Heart left ventricle (tissue), 16 donors: Measurements from ENCODE around the gene SLC6A9. TPM values are rescaled to one million over a fixed set of nuclear protein-coding genes. Genes with fewer than 3 reads are reported as not detected.

Experiments
- ATAC-seq, 4 donors: fragments of 200-7000 bp; cut with Tn5 transposase; one replicate each; pipeline ENCODE4 v1.9.1; 2020 to 2022; ENCODE audit warnings: moderate library complexity in 4 of 4, mild to moderate bottlenecking in 3 of 4, moderate number of reproducible peaks in 1 of 4
- DNase-seq, 5 donors: peaks; one replicate each; pipeline ENCODE4 v3.0.0-alpha.2; 2020
- H3K27ac ChIP-seq, 12 donors: fragments of 200-600 bp; sonication (generic) in 4 of 12; one replicate each; pipeline versions ENCODE4 v1.5.0 to v1.8.0; 2016 to 2022; ENCODE audit warnings: mild to moderate bottlenecking in 2 of 12
- H3K27me3 ChIP-seq, 9 donors: fragments of 200-600 bp; sonication (generic) in 2 of 9; one replicate each; pipeline versions ENCODE4 v1.5.1 to v1.8.0; 2016 to 2022; ENCODE audit warnings: mild to moderate bottlenecking in 3 of 9
- H3K36me3 ChIP-seq, 9 donors: fragments of 200-600 bp; sonication (generic) in 2 of 9; one replicate each; pipeline versions ENCODE4 v1.5.0 to v1.8.0; 2018 to 2022; ENCODE audit warnings: mild to moderate bottlenecking in 2 of 9
- H3K4me1 ChIP-seq, 12 donors: fragments of 200-600 bp; sonication (generic) in 4 of 12; one replicate each; pipeline versions ENCODE4 v1.5.0 to v1.8.0; 2016 to 2022; ENCODE audit warnings: mild to moderate bottlenecking in 3 of 12
- H3K4me3 ChIP-seq, 12 donors: fragments of 200-600 bp; sonication (generic) in 4 of 12; one replicate each; pipeline versions ENCODE4 v1.5.0 to v1.8.0; 2017 to 2022; ENCODE audit warnings: mild to moderate bottlenecking in 9 of 12, moderate library complexity in 4 of 12
- H3K9me3 ChIP-seq, 12 donors: fragments of 200-600 bp; sonication (generic) in 4 of 12; one replicate each; pipeline versions ENCODE4 v1.5.0 to v1.8.0; 2016 to 2022; ENCODE audit warnings: mild to moderate bottlenecking in 1 of 12
- POLR2A ChIP-seq, 2 donors: fragments of 450-650 bp; IDR thresholded peaks; one replicate each; pipeline ENCODE4 v1.6.1; 2017; ENCODE audit warnings: antibody characterized with exemption in 2 of 2, mild to moderate bottlenecking in 2 of 2, moderate library complexity in 2 of 2
- WGBS, 4 donors: extraction: QIAGEN DNeasy Blood & Tissue Kit in 2 of 4; methylation state at CpG; one replicate each; pipeline versions ENCODE4 v1.1.5 to v1.1.7; 2013 to 2018; 5-methylcytosine and 5-hydroxymethylcytosine counted together
- intact Hi-C, 10 donors: fragments of 100-400 bp; cut with DNase I; formaldehyde crosslinking; loops; one replicate each; pipeline versions ENCODE4 v1.11.1 to v1.14.2; 2022
- polyA plus RNA-seq, 2 donors: library from polyadenylated mRNA; stranded (reverse); fragments of 200-250 nt; gene quantifications; one replicate each; pipeline ENCODE4 v1.2.3, GENCODE V29; 2013
- total RNA-seq, 9 donors: library from RNA; depleted of rRNA in 2 of 9; stranded (reverse); fragments of >200 nt in 2 of 9; fragmentation: NEBNext Ultra II Directional in 3 of 9; extraction: Animal tissue kit (Norgen Biotek cat#: 25700) in 3 of 9; gene quantifications; one replicate each; pipeline versions ENCODE4 v1.1.0 to v1.2.4, GENCODE V29; 2016 to 2023
- TF ChIP-seq, protein P1 (sequence below), 12 donors: fragments of 200-600 bp; sonication (generic) in 4 of 12; IDR thresholded peaks; one replicate each; pipeline versions ENCODE4 v1.5.0 to v1.8.0; 2018 to 2022; ENCODE audit warnings: antibody characterized with exemption in 12 of 12, mild to moderate bottlenecking in 5 of 12
- donor health status: ischemic (EF 13 %, LVEDD 7.1; RV severe dilation, severe dysfunction).
- donor health status: healthy with polysubstance abuse.
- donor health status: DM: no; HTN: yes; CAD: no.
- donor health status: DM: no; HTN: no; CAD: no.
- donor health status: ischemic (EF 25% LVEDD 6.9; RV normal size, moderate dysfunction).
- donor health status: ischemic (EF 25% LVEDD 5.7; RV mildly dilated, moderate dysfunction).
- donor health status: healthy.
- donor health status: DM: yes; HTN: yes; CAD: no.
- donor health status: ischemic (EF 35%, LVEDD 5.7; RV mildly dilated, moderate dysfunction).
- donor health status: nonischemic (EF 11% LVEDD 7.7; RV severe dilation, severe dysfunction).
- donor health status: DM: yes; HTN: yes; CAD: no.
- donor health status: PGD.
- donor health status: ischemic (EF 29% LVEDD 5.4; RV normal size, mild dysfunction).
- donor health status: nonischemic (EF 23%, LVEDD 6.1; RV moderate dilation, normal function).

Gene SLC6A9
- total and polyA plus RNA-seq, 11 donors, result 0.61 to 2.4 (median 1.1) TPM

DNA sequence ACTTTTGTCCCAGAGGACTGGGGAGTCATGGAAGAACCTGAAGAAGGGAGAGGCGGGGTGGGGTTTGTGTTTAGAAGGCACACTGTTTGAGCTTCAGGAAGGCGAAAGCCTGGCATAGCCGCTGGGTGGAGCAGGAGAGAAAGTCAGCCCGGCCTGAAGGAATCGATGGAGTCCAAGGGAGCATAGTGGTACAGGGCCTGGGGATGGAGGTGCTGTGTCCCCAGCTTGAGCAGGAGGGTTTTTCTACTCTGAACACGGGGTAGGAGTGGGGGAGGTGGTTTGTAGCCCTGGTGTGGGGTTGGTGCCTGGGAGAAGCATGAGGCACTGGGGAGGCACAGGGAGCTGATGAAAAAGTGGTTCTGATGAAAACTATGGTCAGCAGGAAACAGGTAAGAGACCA is 44.5 kb downstream of the SLC6A9 start:
- TF ChIP-seq, protein P1, sequence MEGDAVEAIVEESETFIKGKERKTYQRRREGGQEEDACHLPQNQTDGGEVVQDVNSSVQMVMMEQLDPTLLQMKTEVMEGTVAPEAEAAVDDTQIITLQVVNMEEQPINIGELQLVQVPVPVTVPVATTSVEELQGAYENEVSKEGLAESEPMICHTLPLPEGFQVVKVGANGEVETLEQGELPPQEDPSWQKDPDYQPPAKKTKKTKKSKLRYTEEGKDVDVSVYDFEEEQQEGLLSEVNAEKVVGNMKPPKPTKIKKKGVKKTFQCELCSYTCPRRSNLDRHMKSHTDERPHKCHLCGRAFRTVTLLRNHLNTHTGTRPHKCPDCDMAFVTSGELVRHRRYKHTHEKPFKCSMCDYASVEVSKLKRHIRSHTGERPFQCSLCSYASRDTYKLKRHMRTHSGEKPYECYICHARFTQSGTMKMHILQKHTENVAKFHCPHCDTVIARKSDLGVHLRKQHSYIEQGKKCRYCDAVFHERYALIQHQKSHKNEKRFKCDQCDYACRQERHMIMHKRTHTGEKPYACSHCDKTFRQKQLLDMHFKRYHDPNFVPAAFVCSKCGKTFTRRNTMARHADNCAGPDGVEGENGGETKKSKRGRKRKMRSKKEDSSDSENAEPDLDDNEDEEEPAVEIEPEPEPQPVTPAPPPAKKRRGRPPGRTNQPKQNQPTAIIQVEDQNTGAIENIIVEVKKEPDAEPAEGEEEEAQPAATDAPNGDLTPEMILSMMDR (IDR thresholded peaks at IDR 0.05), result no peak
- no peak for TF ChIP-seq POLR2A (IDR thresholded peaks at IDR 0.05)
- Histone ChIP-seq H3K9me3 (no peaks in the 10 kb centered on the region), H3K27me3 (no peaks in the 10 kb centered on the region), H3K4me1 (peaks cover 0 to 10% (median 7%) of the 10 kb centered on the region in 12 donors), H3K27ac (no peak overlapping the region), H3K36me3 (peaks cover 0 to 12% (median 4%) of the 10 kb centered on the region in 9 donors), H3K4me3 (no peak overlapping the region)
- WGBS, 4 donors, result 80 to 87% (median 82%) methylated on average over 6 of the region's 6 CpGs
- intact Hi-C loops, result no loop called here
- ATAC-seq (no peak), DNase-seq (no peak)

DNA sequence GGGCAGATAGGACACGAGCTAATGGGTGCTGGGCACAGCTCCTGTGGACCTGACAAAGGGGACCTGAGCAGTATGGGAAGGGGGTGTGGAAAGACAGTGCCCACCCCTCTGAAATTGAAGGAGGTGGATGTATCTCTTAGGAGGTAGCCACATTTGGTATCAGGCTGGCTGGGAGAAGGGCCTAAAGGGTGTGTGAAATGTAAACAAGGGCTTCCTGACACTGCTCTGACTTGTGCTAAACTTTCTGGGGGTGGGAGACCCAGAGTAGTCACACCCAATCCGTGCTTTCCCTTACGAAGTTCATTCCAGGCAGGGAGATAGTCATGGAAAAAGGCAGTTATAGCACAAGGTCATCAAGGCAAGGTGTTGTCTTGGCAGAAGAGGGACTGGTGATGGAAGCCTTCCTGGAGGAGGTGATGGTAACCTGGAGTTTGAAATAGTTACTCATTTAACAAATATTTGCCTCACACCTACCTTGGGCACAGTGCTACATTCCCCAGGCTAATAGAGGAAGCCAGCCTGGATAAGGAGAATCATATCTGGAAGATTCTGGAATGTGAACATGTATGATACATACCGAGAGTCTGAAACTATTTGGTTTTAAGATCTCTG is 45.2 kb downstream of the SLC6A9 start:
- no peak for DNase-seq
- peaks cover 0 to 8% (median 7%) of the 10 kb centered on the region in 12 donors for H3K4me1 ChIP-seq
- peaks cover 0 to 17% (median 4%) of the 10 kb centered on the region in 9 donors for H3K36me3 ChIP-seq
- H3K27ac ChIP-seq, result no peak overlapping the region
- ATAC-seq, result no peak
- TF ChIP-seq POLR2A (IDR thresholded peaks at IDR 0.05), result no peak
- TF ChIP-seq, protein P1 (IDR thresholded peaks at IDR 0.05), result no peak
- H3K27me3 ChIP-seq, result no peaks in the 10 kb centered on the region
- intact Hi-C loops, result no loop called here
- 80 to 91% (median 84%) methylated on average over 4 of the region's 4 CpGs for WGBS, 4 donors
- no peaks in the 10 kb centered on the region for H3K9me3 ChIP-seq
- H3K4me3 ChIP-seq, result no peak overlapping the region

DNA sequence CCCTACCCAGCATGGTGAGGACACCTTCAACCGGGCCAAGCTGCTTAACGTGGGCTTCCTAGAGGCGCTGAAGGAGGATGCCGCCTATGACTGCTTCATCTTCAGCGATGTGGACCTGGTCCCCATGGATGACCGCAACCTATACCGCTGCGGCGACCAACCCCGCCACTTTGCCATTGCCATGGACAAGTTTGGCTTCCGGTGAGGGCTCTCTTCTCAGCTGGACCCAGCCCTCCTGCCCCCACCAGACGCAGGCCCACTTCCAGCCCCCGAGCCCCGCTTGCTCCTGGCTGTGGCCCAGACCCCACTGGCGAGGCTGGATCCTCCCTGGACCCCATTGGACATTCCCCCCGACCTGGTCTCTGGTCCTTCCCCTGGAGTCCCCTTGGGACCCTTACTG is 46.4 kb downstream of the SLC6A9 start:
- no peak overlapping the region for H3K27ac ChIP-seq
- no peak overlapping the region for H3K4me3 ChIP-seq
- H3K36me3 ChIP-seq, result peaks cover 0 to 17% (median 4%) of the 10 kb centered on the region in 9 donors
- ATAC-seq (no peak), DNase-seq (no peak)
- TF ChIP-seq, protein P1 (IDR thresholded peaks at IDR 0.05), result no peak
- TF ChIP-seq POLR2A (IDR thresholded peaks at IDR 0.05), result no peak
- 95 to 97% (median 96%) methylated on average over 10 to 16 of the region's 16 CpGs for WGBS, 4 donors
- H3K4me1 ChIP-seq, result peaks cover 0 to 10% (median 6%) of the 10 kb centered on the region in 12 donors
- H3K9me3 ChIP-seq, result no peaks in the 10 kb centered on the region
- intact Hi-C loops, result no loop called here
- no peaks in the 10 kb centered on the region for H3K27me3 ChIP-seq

DNA sequence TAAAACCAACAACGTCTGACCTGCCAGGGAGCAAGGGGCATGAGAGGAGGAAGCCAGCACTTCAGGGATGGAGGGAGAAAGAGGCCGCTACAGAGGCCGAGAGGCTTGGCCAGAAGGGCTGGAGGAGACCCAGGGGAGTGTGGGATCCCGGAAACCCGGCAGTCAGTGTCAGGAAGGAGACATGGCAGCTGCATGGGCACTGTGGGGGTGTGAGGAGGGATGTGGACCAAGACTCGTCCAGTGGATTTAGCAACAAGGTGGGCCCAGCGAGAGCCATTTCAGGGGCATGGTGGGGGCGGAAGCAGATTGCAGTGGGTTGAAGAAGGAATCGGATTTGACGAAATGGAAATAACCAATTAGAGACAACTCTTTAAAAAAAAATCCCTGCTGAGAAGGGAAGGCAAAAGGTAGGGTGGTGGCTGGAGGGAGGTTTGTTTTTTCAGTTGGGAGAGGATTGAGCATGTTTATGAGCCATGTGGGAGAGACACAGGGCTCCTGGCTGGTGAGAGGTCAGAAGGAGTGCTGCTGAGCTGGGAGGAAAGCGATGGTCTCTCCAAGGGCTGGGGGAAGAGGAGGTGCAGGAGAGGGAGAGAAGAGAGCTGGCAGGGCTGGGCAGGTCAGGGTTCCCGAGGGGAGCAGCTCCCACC is 47.9 kb downstream of the SLC6A9 start:
- Histone ChIP-seq H3K9me3 (no peaks in the 10 kb centered on the region), H3K4me3 (no peak overlapping the region), H3K36me3 (peaks cover 0 to 17% (median 4%) of the 10 kb centered on the region in 9 donors), H3K27ac (no peak overlapping the region), H3K4me1 (peaks cover 0 to 19% (median 15%) of the 10 kb centered on the region in 12 donors), H3K27me3 (no peaks in the 10 kb centered on the region)
- TF ChIP-seq, protein P1 (IDR thresholded peaks at IDR 0.05), result no peak
- no peak for TF ChIP-seq POLR2A (IDR thresholded peaks at IDR 0.05)
- WGBS, 4 donors, result 77 to 85% (median 80%) methylated on average over 12 of the region's 12 CpGs
- DNase-seq (no peak), ATAC-seq (no peak)
- intact Hi-C loops, result no loop called here
